ENCODE data around the gene RBCK1. TPM values are rescaled to one million over a fixed set of nuclear protein-coding genes. Genes with fewer than 3 reads are reported as not detected.
"Not testable (repeated sequence)": the region's sequence is repeated elsewhere in the genome, so short reads cannot be mapped to it uniquely, and the experiment has no call there.

RBCK1 gene
- total RNA-seq (2014; rRNA removed): 80.2 and 91.0 TPM in 2 replicates
- 75.5 TPM for polyA plus RNA-seq (2012)

DNA sequence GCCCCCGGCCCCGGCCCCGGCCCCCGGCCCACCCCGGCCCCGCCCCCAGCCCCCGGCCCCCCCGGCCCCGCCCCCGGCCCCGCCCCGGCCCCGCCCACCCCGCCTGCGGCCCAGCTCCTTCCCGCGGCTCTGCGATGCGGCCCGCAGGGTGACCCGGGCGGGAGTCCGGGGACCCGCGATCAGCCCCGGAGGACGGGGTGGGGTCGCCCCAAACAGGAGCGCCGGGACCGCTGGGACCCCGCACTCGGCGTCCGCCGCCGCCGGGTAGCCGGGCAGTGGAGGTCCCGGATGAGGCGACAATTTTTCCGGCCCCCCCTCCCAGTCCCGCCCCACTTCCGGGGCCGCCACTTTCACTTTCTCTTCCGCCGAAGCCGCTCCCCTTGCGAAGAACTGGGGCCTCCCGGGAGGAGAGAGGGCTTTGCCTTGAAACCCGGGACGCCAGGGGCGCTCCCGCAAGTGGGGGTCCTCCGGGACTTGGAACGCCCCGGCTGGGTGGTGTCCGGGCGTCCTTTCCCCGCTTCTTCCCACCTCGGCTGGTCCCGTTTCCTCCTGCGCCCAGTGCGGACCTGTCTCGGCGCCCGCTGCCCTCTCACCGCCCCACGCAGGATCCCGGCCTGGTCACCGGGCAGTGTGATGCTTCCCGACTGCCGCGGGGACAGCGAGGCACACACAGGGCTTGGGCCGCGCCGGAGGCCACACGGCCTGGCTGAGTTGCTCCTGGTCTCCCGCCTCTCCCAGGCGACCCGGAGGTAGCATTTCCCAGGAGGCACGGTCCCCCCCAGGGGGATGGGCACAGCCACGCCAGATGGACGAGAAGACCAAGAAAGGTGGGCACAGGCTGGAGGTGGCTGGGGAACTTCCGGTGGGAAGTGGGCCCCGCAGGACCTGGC is at the start of gene RBCK1:
TSS of gene RBCK1 (plus strand) at position 347 of the 890 bp plus-strand sequence. CDS start at position 806, 459 bp downstream.
- peak; percentile 77 for DNase-seq (ENCODE audit: low read depth)

- DNase-seq (ENCODE audit: low read depth): no peak
Measured at GRCh38 chr20:358891-359555, 49.1 kb upstream of the RBCK1 start.

- no peak for DNase-seq (ENCODE audit: low read depth)
Measured at GRCh38 chr20:361561-361960, 46.5 kb upstream of the RBCK1 start.

DNA sequence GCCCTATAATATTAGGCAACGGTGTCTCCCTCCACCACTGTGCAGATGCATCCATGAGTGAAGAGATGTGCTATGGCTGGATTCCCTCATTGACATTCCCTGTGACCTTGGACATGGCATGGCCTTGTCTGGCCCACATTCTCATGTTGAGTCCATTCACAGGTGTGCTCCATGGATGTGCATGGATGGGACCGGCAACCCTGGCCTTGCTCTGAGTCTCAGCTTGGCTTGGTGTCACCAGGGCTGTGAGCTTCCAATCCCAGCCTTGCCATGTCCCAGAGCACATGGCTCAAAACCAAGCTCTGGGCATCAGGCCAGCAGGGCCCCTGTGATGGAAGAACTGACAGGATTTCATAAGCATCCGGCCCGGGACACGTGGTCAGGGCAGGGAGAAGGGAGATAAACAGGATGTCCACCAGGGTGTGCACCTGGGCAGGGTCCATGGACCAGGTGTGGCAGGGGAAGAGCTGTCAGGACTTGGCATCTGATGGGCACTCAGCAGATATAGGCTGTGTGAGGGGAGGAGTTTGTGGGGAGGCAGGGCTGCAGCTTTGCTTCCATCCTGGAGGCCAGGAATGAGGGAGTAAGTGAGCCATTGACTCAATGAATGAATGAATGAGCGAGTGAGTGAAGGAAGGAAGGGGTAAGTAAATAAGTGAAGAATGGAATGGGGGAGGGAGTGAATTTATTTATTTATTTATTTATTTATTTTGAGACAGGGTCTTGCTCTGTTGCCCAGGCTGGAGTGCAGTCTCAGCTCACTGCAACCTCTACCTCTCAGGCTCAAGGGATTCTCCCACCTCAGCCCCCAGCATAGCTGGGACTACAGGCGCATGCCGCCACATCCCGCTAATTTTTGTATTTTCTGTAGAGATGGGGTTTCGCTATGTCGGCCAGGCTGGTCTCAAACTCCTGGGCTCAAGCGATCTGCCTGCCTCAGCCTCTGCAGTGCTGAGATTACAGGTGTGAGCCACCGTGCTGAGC is 45.5 kb upstream of the RBCK1 start:
- peak; percentile 81 for DNase-seq (ENCODE audit: low read depth)

DNA sequence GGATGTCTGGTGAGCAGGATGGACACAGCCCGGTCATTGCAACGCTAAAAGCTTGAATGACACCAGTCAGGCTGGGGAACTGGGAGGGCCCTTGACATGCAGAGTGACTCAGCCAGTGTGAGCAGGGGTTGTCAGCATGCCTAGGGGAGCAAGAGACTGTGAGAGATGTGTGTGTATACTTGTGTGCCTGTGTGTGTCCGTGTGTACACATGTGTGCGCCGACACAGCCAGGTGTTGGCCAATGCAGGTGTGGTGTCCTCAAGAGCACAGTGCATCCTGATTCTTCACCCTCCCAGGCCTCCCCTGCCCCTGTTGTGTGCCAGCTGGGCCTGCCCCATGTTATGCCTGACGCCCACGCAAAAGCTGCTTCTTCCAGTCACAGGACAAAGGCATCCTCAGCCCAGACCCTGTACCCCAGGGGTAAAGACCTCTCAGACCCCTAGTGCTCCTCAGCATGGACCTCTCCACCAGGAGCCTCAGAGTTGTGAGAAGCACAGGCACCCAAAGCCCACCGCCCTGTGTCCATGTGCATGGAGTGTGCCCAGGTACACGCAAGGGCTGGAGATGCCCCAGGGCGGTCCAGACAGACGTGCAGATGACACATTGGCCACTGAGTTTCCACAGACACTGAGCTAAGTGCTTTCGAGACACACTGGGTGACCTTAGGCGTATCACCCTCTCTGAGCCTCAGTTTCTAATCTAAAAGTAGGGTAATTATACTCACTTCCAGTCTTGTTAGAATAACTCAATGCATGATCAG is 44.6 kb upstream of the RBCK1 start:
- DNase-seq (ENCODE audit: low read depth): no peak

- no peak for DNase-seq (ENCODE audit: low read depth)
Measured at GRCh38 chr20:364905-365794, 42.9 kb upstream of the RBCK1 start.

DNA sequence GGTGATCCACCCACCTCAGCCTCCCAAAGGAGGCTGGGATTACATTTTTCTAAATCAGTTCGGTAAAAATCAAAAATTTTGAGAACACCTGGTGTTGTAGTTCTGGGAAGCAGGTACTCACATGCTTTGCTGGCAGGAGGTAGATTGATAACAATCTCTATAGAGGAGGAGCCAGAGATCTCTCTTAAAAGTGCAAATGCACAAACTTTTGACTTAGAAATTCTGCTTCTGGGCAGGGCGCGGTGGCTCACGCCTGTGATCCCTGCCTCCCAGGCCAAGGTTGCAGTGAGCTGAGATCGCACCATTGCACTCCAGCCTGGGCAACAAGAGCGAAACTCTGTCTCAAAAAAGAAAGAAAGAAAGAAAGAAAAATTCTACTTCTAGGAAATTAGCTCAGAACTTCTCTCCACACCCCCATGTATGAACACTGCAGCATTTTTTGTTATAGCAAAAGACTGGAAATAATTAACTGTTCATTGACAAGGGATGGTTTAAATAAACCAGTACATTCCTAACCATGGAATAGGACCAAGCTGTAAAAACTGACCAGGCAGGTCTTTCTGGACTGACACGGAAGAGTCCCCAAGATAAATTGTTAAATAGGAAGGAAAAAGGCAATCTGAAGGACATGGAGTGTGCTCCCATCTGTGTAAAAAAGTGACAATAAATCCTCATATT is 41.9 kb upstream of the RBCK1 start:
- no peak for DNase-seq (ENCODE audit: low read depth)

DNA sequence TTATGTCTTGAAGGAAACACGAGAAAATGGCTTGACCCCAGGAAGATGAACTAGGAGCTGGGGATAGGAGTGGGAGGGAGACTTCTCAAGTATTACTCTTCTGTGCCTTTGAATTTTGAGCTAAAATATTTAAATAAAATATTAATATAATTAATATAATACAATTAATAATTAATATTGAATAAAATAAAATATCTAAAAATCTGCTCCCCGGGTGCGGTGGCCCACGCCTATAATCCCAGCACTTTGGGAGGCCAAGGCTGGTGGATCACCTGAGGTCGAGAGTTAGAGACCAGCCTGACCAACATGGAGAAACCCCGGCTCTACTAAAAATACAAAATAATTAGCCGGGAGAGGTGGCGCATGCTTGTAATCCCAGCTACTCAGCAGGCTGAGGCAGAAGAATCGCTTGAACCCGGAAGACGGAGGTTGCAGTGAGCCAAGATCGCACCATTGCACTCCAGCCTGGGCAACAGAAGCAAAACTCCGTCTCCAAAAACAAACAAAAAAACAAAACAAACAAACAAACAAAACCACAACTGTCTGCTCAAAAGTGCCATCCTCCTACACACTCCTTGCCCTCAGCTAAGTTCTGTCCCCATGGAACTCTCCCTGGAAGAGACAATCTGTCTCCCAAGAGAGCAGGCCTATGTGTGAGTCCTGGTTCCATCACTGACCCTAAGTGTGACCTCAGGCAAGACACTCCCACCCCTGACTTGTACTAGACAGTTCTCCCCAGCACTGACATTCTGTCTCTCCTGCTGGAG is 41.2 kb upstream of the RBCK1 start:
- no peak for DNase-seq (ENCODE audit: low read depth)

DNA sequence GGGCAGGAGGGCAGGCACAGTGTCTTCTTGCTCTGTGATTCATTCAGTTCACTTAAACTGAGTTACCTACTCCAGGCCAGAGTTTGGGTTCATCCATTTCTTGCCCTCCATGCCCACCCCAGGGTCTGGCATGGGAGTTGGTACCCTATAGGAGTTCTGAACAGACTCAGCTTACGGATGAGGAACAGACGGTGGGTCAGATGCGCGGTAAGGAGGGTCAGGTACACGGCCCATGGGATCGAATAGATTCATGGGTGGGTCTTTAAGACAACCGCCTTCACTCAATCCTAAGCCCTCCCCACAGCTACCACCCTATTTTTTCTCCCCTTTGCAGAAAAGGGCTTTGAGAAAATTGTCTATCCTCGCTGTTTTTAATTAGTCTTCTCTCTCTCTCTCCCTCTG is 40.6 kb upstream of the RBCK1 start:
- no peak for DNase-seq (ENCODE audit: low read depth)

DNA sequence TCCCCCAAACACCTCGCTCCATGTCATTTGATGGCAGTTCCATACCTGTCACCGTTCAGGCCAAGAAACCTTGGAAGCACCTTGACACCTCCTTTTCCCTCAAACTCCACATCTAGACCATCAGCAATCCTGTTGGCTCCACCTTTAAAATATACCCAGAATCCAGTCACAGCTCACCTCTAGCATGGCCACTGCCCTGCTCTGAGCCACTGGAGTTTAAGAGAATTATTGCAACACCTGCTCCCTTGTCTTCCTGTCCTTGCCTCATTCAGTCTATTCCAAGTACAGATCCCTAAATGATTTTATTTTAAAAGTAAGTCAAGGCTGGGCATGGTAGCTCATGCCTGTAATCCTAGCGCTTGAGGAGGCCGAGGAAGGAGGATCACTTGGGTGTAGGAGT is 39.2 kb upstream of the RBCK1 start:
- DNase-seq (ENCODE audit: low read depth): no peak

DNA sequence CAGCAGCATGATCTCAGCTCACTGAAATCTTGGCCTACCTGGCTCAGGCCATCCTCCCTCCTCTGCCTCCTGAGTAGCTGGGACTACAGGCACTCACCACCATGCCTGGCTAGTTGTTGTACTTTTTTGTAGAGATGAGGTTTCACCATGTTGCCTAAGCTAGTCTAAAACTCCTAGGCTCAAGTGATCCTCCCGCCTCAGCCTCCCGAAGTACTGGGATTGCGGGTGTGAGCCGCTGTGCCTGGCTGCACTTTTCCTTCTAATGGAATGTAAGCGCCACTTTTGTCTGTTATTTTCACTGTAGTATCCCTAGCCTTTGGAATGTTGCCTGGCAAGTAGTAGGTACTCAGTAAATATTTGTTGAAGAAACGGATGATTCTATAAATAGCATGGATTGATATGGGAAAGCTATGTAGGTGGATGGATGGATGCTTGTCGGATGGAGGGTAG is 37.9 kb upstream of the RBCK1 start:
- DNase-seq (ENCODE audit: low read depth): no peak

GRCh38 chr20:370977-371754 is 36.9 kb upstream of the RBCK1 start:
- DNase-seq (ENCODE audit: low read depth): no peak

DNA sequence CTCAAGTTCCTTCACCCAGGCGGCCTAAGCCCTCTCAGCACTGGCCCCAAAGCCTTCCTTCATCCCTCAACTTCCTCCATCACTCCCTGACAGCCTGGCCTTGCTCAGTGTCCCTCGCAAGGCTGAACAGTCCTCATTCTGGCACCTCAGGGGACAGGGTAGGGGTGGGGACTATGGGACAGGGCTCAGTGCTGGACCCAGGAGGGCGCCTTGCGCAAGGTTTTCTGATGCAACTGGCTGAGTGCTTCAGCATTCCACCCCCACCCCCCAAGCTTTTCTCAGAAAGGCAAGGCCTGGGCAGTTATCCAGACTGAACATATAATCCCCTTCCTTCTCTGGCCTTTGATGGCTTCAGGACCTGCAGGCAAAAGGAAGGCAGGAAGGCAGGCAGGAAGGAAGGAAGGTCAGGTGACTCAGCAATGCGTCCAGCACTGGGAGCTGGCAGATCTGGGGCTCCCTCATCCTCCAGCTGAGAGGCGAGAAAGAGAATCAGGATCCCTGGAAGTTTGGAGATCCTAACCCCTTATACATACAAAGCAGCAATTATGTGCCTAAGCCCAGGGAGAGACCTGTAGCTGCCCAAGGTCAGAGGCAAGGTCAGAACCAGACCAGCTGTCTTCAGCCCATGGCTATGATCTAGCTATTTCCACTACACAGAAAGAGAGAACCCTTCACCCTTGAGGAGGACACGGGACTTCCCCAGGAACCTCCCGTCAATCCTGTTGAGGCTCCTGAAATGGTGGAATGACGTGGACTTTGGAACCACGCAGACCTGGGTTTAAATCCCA is 36.1 kb upstream of the RBCK1 start:
- peak; percentile 53 for DNase-seq (ENCODE audit: low read depth)

DNA sequence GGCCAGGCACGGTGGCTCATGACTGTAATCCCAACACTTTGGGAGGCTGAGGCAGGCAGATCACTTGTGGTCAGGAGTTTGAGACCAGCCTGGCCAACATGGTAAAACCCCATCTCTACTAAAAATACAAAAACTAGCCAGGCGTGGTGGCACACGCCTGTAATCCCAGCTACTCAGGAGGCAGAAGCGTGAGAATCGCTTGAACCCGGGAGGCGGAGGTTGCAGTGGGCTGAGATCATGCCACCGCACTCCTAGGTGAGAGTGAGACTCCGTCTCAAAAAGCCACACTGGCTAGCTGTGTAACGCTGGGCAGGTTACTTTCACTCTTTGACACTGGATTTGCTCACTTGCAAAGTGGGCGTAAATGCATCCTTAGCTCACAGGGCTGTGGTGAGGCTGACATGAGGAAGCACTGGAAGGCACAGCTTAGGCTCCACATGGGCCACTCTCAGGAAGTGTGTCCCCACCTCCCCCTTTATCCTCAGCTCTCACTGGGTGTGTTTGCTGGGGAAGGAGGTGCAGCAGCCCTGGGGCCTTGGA is 35.5 kb upstream of the RBCK1 start:
- DNase-seq (ENCODE audit: low read depth): not testable (repeated sequence)

GRCh38 chr20:373171-373890 is 34.8 kb upstream of the RBCK1 start:
- DNase-seq (ENCODE audit: low read depth): peak; percentile 62

Measured in LHCN-M2 (cell line).